Suprapubic skin (tissue), 3 donors: Measurements from ENCODE around the gene TUBB3.

Source experiments
- EP300 ChIP-seq: sonication (generic); formaldehyde crosslinking; IDR thresholded peaks from one replicate; pipeline ENCODE4 v1.6.1; 2017; ENCODE audit warnings: antibody characterized with exemption
- TF ChIP-seq, protein P1 (sequence below), 2 donors: fragments of 200-600 bp in 1 of 2; fragments of 450-650 bp in 1 of 2; sonication (generic) in 1 of 2; IDR thresholded peaks; one replicate each; pipeline ENCODE4 v1.5.1; 2016 to 2019; ENCODE audit warnings: antibody characterized with exemption in 2 of 2, mild to moderate bottlenecking in 1 of 2, moderate library complexity in 1 of 2

DNA sequence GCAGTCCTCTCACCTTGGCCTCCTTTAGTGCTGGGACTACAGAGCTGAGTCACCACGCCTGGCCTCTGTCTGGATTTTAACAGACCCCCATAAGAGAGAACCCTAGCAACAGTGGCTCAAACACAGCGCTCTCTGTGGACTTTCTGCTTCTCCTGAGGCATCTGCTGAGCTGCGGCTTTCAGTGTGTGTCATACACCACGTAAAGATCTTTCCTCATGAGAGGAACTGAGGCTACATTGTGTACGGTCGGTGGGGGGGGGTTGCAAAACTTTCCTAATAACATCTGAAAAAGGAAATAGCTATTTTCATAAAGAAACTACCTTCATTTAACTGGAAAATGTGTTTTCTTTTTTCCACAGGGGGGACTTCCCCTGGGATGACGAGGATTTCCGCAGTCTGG is 58.3 kb downstream of the TUBB3 start:
- TF ChIP-seq, protein P1, sequence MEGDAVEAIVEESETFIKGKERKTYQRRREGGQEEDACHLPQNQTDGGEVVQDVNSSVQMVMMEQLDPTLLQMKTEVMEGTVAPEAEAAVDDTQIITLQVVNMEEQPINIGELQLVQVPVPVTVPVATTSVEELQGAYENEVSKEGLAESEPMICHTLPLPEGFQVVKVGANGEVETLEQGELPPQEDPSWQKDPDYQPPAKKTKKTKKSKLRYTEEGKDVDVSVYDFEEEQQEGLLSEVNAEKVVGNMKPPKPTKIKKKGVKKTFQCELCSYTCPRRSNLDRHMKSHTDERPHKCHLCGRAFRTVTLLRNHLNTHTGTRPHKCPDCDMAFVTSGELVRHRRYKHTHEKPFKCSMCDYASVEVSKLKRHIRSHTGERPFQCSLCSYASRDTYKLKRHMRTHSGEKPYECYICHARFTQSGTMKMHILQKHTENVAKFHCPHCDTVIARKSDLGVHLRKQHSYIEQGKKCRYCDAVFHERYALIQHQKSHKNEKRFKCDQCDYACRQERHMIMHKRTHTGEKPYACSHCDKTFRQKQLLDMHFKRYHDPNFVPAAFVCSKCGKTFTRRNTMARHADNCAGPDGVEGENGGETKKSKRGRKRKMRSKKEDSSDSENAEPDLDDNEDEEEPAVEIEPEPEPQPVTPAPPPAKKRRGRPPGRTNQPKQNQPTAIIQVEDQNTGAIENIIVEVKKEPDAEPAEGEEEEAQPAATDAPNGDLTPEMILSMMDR (IDR thresholded peaks at IDR 0.05), result no peak
- TF ChIP-seq EP300, result no peak
